Body of pancreas (tissue), 4 donors: ENCODE measurements around the gene RPL10A. TPM values are rescaled to one million over a fixed set of nuclear protein-coding genes. Genes with fewer than 3 reads are reported as not detected.
A peak's percentile ranks its signal among the peaks of the same experiment; 100 is the strongest.

ENCODE experiments used
- ATAC-seq: fragments of 150-250 bp; one replicate; pipeline ENCODE4 v1.9.1; 2016
- DNase-seq, 4 donors: peaks; one replicate each; pipeline ENCODE4 v3.0.0-alpha.2; 2019
- H3K27ac ChIP-seq, 4 donors: fragments of 200-600 bp; sonication (generic); 1 replicate in 3 of 4; 2 replicates in 1 of 4; pipeline versions ENCODE4 v1.5.1 to v1.6.1; 2016 to 2019; ENCODE audit warnings: mild to moderate bottlenecking in 1 of 4, mixed read lengths in 1 of 4, moderate library complexity in 1 of 4
- H3K27me3 ChIP-seq, 2 donors: fragments of 200-600 bp; sonication (generic); one replicate each; pipeline ENCODE4 v1.6.0; 2016; ENCODE audit warnings: mild to moderate bottlenecking in 1 of 2
- H3K36me3 ChIP-seq, 2 donors: fragments of 200-600 bp; sonication (generic); replicated peaks in 1 of 2; 2 replicates each; pipeline ENCODE4 v1.5.1; 2016; ENCODE audit warnings: low read depth in 2 of 2; ENCODE audit not compliant: insufficient read depth in 1 of 2
- H3K4me1 ChIP-seq: fragments of 200-600 bp; sonication (generic); one replicate; pipeline ENCODE4 v1.6.0; 2016
- H3K4me3 ChIP-seq, 2 donors: fragments of 200-600 bp; sonication (generic); 1 replicate in 1 of 2; 2 replicates in 1 of 2; pipeline ENCODE4 v1.5.1; 2016 to 2019
- H3K9me3 ChIP-seq, 3 donors: fragments of 200-600 bp; sonication (generic); 1 replicate in 2 of 3; 2 replicates in 1 of 3; pipeline ENCODE4 v1.5.1; 2016
- CTCF ChIP-seq, 7 experiments: fragments of 450-650 bp in 4 of 7; fragments of 200-600 bp in 3 of 7; sonication (generic) in 3 of 7; IDR thresholded peaks; one replicate each; pipeline ENCODE4 v1.5.1; 2016 to 2019; ENCODE audit warnings: antibody characterized with exemption in 7 of 7
- POLR2A ChIP-seq, 3 donors: fragments of 450-650 bp; IDR thresholded peaks; one replicate each; pipeline ENCODE4 v1.6.1; 2016; ENCODE audit warnings: antibody characterized with exemption in 3 of 3, mild to moderate bottlenecking in 2 of 3
- WGBS, 2 donors: methylation state at CpG; one replicate each; pipeline ENCODE4 v1.1.5; 2017; 5-methylcytosine and 5-hydroxymethylcytosine counted together
- intact Hi-C: fragments of 100-400 bp; cut with DNase I; formaldehyde crosslinking; loops from one replicate; pipeline ENCODE4 v1.15.1; 2023
- total RNA-seq, 2 donors: library from RNA; depleted of rRNA; stranded (reverse); fragments of >200 nt; gene quantifications; one replicate each; pipeline ENCODE4 v1.1.0, GENCODE V29; 2016

RPL10A gene
- total RNA-seq, 2 donors from 2014 or later, result 563 to 782 TPM

- Histone ChIP-seq H3K4me1 (no peaks in the 10 kb centered on the region), H3K27ac (no peak overlapping the region), H3K36me3 (peaks cover 0 to 12% of the 10 kb centered on the region in 2 donors), H3K9me3 (peaks cover 0 to 7% (median 2%) of the 10 kb centered on the region in 3 donors), H3K4me3 (no peak overlapping the region), H3K27me3 (no peaks in the 10 kb centered on the region)
- DNase-seq, result peak in 1 of 4 donors; percentile 35
- intact Hi-C loops, result no loop called here
- WGBS, 2 donors, result 78 to 79% methylated on average over 8 of the region's 8 CpGs
- ATAC-seq, result no peak
- TF ChIP-seq CTCF (IDR thresholded peaks at IDR 0.05) (no peak), POLR2A (IDR thresholded peaks at IDR 0.05) (no peak)
Observed at GRCh38 chr6:35426074-35426473, 42.1 kb upstream of the RPL10A start.

- TF ChIP-seq POLR2A (IDR thresholded peaks at IDR 0.05), result no peak
- TF ChIP-seq CTCF (IDR thresholded peaks at IDR 0.05), result no peak
- no peaks in the 10 kb centered on the region for H3K4me1 ChIP-seq
- peaks cover 0 to 7% (median 2%) of the 10 kb centered on the region in 3 donors for H3K9me3 ChIP-seq
- WGBS, 2 donors, result 98% methylated on average over 5 of the region's 5 CpGs
- H3K4me3 ChIP-seq, result no peak overlapping the region
- no peak overlapping the region for H3K27ac ChIP-seq
- no peak for DNase-seq
- intact Hi-C loops, result no loop called here
- no peaks in the 10 kb centered on the region for H3K27me3 ChIP-seq
- no peak for ATAC-seq
- peaks cover 0 to 6% of the 10 kb centered on the region in 2 donors for H3K36me3 ChIP-seq
Observed at GRCh38 chr6:35427435-35427834, 40.8 kb upstream of the RPL10A start.

GRCh38 chr6:35427851-35428321, 40.3 kb upstream of the RPL10A start:
- TF ChIP-seq POLR2A (IDR thresholded peaks at IDR 0.05) (no peak), CTCF (IDR thresholded peaks at IDR 0.05) (no peak)
- 84 to 100% methylated on average over 4 to 9 of the region's 9 CpGs for WGBS, 2 donors
- Histone ChIP-seq H3K4me3 (no peak overlapping the region), H3K36me3 (peaks cover 0 to 6% of the 10 kb centered on the region in 2 donors), H3K9me3 (peaks cover 0 to 7% (median 2%) of the 10 kb centered on the region in 3 donors), H3K27ac (no peak overlapping the region), H3K27me3 (no peaks in the 10 kb centered on the region), H3K4me1 (no peaks in the 10 kb centered on the region)
- intact Hi-C loops, result no loop called here
- ATAC-seq, result no peak
- DNase-seq, result no peak

GRCh38 chr6:35428421-35429149, 39.6 kb upstream of the RPL10A start:
- Histone ChIP-seq H3K4me1 (no peaks in the 10 kb centered on the region), H3K4me3 (no peak overlapping the region), H3K27me3 (no peaks in the 10 kb centered on the region), H3K36me3 (peaks cover 0 to 6% of the 10 kb centered on the region in 2 donors), H3K27ac (no peak overlapping the region), H3K9me3 (peaks cover 0 to 7% (median 2%) of the 10 kb centered on the region in 3 donors)
- intact Hi-C loops, result no loop called here
- no peak for DNase-seq
- no peak for ATAC-seq
- TF ChIP-seq CTCF (IDR thresholded peaks at IDR 0.05) (no peak), POLR2A (IDR thresholded peaks at IDR 0.05) (no peak)
- 84 to 89% methylated on average over 10 of the region's 10 CpGs for WGBS, 2 donors

GRCh38 chr6:35429463-35429862, 38.7 kb upstream of the RPL10A start:
- no peak for TF ChIP-seq CTCF (IDR thresholded peaks at IDR 0.05)
- no peak for TF ChIP-seq POLR2A (IDR thresholded peaks at IDR 0.05)

More at GRCh38 chr6:35429463-35429862, 38.7 kb upstream of the RPL10A start:
- intact Hi-C loops, result no loop called here
- no peak overlapping the region for H3K27ac ChIP-seq
- ATAC-seq (no peak), DNase-seq (no peak)
- peaks cover 0 to 5% of the 10 kb centered on the region in 2 donors for H3K36me3 ChIP-seq
- 96 to 97% methylated on average over 2 of the region's 2 CpGs for WGBS, 2 donors
- no peaks in the 10 kb centered on the region for H3K27me3 ChIP-seq
- H3K9me3 ChIP-seq, result peaks cover 0 to 7% (median 2%) of the 10 kb centered on the region in 3 donors
- no peak overlapping the region for H3K4me3 ChIP-seq
- no peaks in the 10 kb centered on the region for H3K4me1 ChIP-seq
